ENCODE results near the gene A4GALT.
"Not testable (repeated sequence)": the region's sequence is repeated elsewhere in the genome, so short reads cannot be mapped to it uniquely, and the experiment has no call there.

The A4GALT gene

DNA sequence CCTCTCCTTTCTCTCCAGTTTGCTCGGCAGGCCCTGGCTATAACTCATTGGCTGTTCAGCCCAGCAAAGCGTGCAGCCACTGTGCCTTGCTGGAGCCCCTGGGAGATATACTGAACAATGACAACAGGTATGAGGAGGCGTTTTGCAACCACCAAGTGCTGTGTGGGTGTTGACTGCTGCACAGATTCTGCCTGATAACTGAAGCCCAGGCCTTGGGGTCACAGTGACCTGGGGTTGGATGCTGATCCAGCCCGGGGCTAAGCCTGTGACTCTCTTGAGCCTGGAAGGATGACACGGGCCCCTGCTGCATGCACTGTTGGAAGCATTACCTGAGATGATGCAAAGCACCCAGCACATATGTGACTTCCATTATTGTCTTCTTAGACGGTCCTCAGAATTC, 13.7 kb upstream of the A4GALT start:
- no peak overlapping the region for H3K27ac ChIP-seq (ENCODE audit: low read depth, low read length)
- no peaks in the 10 kb centered on the region for H3K79me2 ChIP-seq (ENCODE audit: insufficient read depth, low read length)
- no peak overlapping the region for H3K4me3 ChIP-seq (ENCODE audit: insufficient read depth, low read length, poor library complexity, severe bottlenecking)
- H3K9me2 ChIP-seq (replicated peaks; ENCODE audit: insufficient read depth, low read length): no peaks in the 10 kb centered on the region
- no peak overlapping the region for H2AFZ ChIP-seq (ENCODE audit: low read depth, low read length, severe bottlenecking)
- no peaks in the 10 kb centered on the region for H3F3A ChIP-seq (ENCODE audit: insufficient read depth)
- no peak overlapping the region for H3K9ac ChIP-seq (ENCODE audit: low read length)
- H3K4me2 ChIP-seq (ENCODE audit: low read depth, low read length, poor library complexity, severe bottlenecking): no peak overlapping the region
- H4K20me1 ChIP-seq (ENCODE audit: low read depth, low read length): no peaks in the 10 kb centered on the region
- no peaks in the 10 kb centered on the region for H3K27me3 ChIP-seq (ENCODE audit: low read length)
- no peaks in the 10 kb centered on the region for H3K36me3 ChIP-seq (ENCODE audit: low read length)
- TF ChIP-seq, protein P1, sequence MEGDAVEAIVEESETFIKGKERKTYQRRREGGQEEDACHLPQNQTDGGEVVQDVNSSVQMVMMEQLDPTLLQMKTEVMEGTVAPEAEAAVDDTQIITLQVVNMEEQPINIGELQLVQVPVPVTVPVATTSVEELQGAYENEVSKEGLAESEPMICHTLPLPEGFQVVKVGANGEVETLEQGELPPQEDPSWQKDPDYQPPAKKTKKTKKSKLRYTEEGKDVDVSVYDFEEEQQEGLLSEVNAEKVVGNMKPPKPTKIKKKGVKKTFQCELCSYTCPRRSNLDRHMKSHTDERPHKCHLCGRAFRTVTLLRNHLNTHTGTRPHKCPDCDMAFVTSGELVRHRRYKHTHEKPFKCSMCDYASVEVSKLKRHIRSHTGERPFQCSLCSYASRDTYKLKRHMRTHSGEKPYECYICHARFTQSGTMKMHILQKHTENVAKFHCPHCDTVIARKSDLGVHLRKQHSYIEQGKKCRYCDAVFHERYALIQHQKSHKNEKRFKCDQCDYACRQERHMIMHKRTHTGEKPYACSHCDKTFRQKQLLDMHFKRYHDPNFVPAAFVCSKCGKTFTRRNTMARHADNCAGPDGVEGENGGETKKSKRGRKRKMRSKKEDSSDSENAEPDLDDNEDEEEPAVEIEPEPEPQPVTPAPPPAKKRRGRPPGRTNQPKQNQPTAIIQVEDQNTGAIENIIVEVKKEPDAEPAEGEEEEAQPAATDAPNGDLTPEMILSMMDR (IDR thresholded peaks at IDR 0.05; ENCODE audit: insufficient read depth, low read length, poor library complexity, severe bottlenecking): no peak
- TF ChIP-seq EZH2phosphoT487 (conservative IDR thresholded peaks at IDR 0.05; ENCODE audit: low read length): no peak
- H3K9me3 ChIP-seq (ENCODE audit: insufficient read depth, low read length): no peaks in the 10 kb centered on the region

DNA sequence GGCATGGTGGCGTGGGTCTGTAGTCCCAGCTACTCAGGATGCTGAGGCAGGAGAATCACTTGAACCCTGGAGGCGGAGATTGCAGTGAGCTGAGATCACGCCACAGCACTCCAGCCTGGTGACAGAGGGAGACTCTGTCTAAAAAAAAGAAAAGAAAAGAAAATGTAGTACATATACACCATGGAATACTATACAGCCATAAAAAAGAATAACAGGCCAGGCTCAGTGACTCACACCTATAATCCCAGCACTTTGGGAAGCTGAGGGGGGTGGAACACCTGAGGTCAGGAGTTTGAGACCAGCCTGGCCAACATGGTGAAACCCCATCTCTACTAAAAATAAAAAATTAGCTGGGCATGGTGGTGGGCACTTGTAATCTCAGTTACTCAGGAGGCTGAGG, 12.7 kb upstream of the A4GALT start:
- H3K4me3 ChIP-seq (ENCODE audit: insufficient read depth, low read length, poor library complexity, severe bottlenecking); H3K4me2 ChIP-seq (ENCODE audit: low read depth, low read length, poor library complexity, severe bottlenecking); H3K79me2 ChIP-seq (ENCODE audit: insufficient read depth, low read length); H3K27me3 ChIP-seq (ENCODE audit: low read length); H2AFZ ChIP-seq (ENCODE audit: low read depth, low read length, severe bottlenecking); H3K9ac ChIP-seq (ENCODE audit: low read length); H3K27ac ChIP-seq (ENCODE audit: low read depth, low read length); H3F3A ChIP-seq (ENCODE audit: insufficient read depth); H4K20me1 ChIP-seq (ENCODE audit: low read depth, low read length); H3K9me2 ChIP-seq (replicated peaks; ENCODE audit: insufficient read depth, low read length); H3K36me3 ChIP-seq (ENCODE audit: low read length); H3K9me3 ChIP-seq (ENCODE audit: insufficient read depth, low read length): not testable (repeated sequence)

DNA sequence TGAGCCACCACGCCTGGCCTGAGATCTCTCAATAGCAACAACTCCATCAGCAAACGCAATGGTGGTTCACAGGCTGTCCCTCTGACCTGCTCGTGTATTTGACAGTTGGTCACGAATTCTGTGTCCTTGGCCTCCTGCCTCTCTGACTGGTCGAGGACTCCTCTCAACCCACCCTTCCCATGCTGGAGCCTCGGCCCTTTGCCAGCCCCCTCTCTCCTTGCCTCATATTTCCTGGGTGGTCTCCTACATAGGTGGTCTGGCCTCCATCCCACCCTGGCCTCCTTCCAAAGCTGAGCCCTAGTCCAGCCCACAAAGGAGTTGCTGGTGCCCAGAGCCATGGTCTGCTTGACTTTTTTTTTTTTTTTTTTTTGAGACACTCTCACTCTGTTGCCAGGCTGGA, 11.4 kb upstream of the A4GALT start:
- no peak overlapping the region for H3K9ac ChIP-seq (ENCODE audit: low read length)
- H3F3A ChIP-seq (ENCODE audit: insufficient read depth): no peaks in the 10 kb centered on the region
- H3K27me3 ChIP-seq (ENCODE audit: low read length): no peaks in the 10 kb centered on the region
- no peak overlapping the region for H3K4me2 ChIP-seq (ENCODE audit: low read depth, low read length, poor library complexity, severe bottlenecking)
- no peak overlapping the region for H3K4me3 ChIP-seq (ENCODE audit: insufficient read depth, low read length, poor library complexity, severe bottlenecking)
- H3K9me2 ChIP-seq (replicated peaks; ENCODE audit: insufficient read depth, low read length): no peaks in the 10 kb centered on the region
- H3K9me3 ChIP-seq (ENCODE audit: insufficient read depth, low read length): no peaks in the 10 kb centered on the region
- H3K36me3 ChIP-seq (ENCODE audit: low read length): no peaks in the 10 kb centered on the region
- H3K27ac ChIP-seq (ENCODE audit: low read depth, low read length): no peak overlapping the region
- TF ChIP-seq, protein P1 (IDR thresholded peaks at IDR 0.05; ENCODE audit: insufficient read depth, low read length, poor library complexity, severe bottlenecking): no peak
- no peak for TF ChIP-seq EZH2phosphoT487 (conservative IDR thresholded peaks at IDR 0.05; ENCODE audit: low read length)
- H3K79me2 ChIP-seq (ENCODE audit: insufficient read depth, low read length): no peaks in the 10 kb centered on the region
- no peaks in the 10 kb centered on the region for H4K20me1 ChIP-seq (ENCODE audit: low read depth, low read length)
- H2AFZ ChIP-seq (ENCODE audit: low read depth, low read length, severe bottlenecking): no peak overlapping the region

DNA sequence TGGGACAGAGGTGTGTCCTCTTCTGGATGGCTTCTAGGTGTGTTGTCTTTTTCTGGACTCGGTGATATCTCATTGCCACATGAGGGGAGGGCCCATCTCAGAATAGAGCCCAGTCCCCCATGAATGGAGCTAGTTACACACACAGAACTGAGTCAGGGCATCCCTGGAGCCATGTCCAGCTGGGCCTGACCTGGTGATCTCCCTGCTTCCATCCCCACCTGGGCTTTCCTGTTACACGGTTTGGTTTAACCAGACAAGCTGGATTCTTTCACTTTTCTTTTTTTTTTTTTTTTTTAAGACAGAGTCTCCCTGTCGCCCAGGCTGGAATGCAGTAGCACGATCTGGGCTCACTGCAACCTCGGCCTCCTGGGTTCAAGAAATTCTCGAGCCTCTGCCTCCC, 6.1 kb upstream of the A4GALT start:
- no peak overlapping the region for H3K9ac ChIP-seq (ENCODE audit: low read length)
- H3K4me2 ChIP-seq (ENCODE audit: low read depth, low read length, poor library complexity, severe bottlenecking): no peak overlapping the region
- no peaks in the 10 kb centered on the region for H4K20me1 ChIP-seq (ENCODE audit: low read depth, low read length)
- TF ChIP-seq, protein P1 (IDR thresholded peaks at IDR 0.05; ENCODE audit: insufficient read depth, low read length, poor library complexity, severe bottlenecking): no peak
- no peak for TF ChIP-seq EZH2phosphoT487 (conservative IDR thresholded peaks at IDR 0.05; ENCODE audit: low read length)
- H3K36me3 ChIP-seq (ENCODE audit: low read length): no peaks in the 10 kb centered on the region
- H3K4me3 ChIP-seq (ENCODE audit: insufficient read depth, low read length, poor library complexity, severe bottlenecking): no peak overlapping the region
- H3F3A ChIP-seq (ENCODE audit: insufficient read depth): no peaks in the 10 kb centered on the region
- H3K27ac ChIP-seq (ENCODE audit: low read depth, low read length): no peak overlapping the region
- H3K27me3 ChIP-seq (ENCODE audit: low read length): no peaks in the 10 kb centered on the region
- H3K9me2 ChIP-seq (replicated peaks; ENCODE audit: insufficient read depth, low read length): no peaks in the 10 kb centered on the region
- no peaks in the 10 kb centered on the region for H3K9me3 ChIP-seq (ENCODE audit: insufficient read depth, low read length)
- H3K79me2 ChIP-seq (ENCODE audit: insufficient read depth, low read length): no peaks in the 10 kb centered on the region
- no peak overlapping the region for H2AFZ ChIP-seq (ENCODE audit: low read depth, low read length, severe bottlenecking)
